AG09319 (cell line): ENCODE measurements around the gene SCAMP2.
"Not testable (repeated sequence)": the region's sequence is repeated elsewhere in the genome, so short reads cannot be mapped to it uniquely, and the experiment has no call there.

ENCODE experiments used
- DNase-seq: peaks from one replicate; pipeline ENCODE4 v3.0.0-alpha.2; 2010; ENCODE audit warnings: low read depth; ENCODE audit errors: extremely low read depth
- TF ChIP-seq, protein P1 (sequence below): IDR thresholded peaks from 2 replicates; pipeline ENCODE4 v1.5.1; 2011; ENCODE audit warnings: low read depth, mild to moderate bottlenecking, inconsistent platforms, low read length, moderate library complexity

Gene SCAMP2

DNA sequence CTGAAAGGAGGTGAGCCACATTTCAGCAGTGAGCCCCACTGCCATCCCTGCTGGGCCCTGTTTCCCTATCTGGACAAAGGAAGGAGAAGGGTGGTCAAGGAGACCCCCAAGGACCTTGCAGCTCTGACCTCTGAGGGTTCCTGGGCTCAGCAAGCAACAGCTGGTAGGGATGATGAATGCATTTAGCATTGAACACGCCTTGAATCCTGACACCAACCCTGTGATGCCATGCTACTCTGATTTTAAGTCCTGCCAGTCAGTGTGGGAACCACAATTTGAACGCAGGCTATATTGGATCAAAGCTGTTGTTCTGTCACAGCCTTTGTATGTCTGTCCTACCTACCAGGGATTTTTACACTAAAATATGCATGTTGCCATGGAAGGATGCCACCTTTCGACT, 23.2 kb upstream of the SCAMP2 start:
- DNase-seq: no peak
- TF ChIP-seq, protein P1, sequence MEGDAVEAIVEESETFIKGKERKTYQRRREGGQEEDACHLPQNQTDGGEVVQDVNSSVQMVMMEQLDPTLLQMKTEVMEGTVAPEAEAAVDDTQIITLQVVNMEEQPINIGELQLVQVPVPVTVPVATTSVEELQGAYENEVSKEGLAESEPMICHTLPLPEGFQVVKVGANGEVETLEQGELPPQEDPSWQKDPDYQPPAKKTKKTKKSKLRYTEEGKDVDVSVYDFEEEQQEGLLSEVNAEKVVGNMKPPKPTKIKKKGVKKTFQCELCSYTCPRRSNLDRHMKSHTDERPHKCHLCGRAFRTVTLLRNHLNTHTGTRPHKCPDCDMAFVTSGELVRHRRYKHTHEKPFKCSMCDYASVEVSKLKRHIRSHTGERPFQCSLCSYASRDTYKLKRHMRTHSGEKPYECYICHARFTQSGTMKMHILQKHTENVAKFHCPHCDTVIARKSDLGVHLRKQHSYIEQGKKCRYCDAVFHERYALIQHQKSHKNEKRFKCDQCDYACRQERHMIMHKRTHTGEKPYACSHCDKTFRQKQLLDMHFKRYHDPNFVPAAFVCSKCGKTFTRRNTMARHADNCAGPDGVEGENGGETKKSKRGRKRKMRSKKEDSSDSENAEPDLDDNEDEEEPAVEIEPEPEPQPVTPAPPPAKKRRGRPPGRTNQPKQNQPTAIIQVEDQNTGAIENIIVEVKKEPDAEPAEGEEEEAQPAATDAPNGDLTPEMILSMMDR: no peak

DNA sequence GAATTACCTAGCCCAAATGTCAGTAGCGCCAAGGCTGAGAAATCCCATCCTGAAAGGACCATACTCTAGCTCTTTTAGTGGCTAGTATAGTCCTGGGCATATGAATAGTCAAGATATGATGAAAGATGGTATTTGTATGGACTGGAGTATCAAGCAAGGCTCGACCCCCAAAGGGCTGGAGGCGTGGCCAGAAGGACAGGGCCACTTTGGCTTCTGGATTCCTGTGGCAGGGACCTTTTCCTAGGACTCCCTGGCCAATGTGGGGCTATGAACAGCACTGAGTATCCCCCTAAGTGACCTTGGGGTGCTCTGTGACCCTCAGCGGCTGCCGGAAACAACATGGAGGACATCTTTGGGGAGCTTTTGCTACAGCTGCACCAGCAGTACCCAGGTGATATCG, 22.7 kb upstream of the SCAMP2 start:
- no peak for DNase-seq
- TF ChIP-seq, protein P1: no peak

DNA sequence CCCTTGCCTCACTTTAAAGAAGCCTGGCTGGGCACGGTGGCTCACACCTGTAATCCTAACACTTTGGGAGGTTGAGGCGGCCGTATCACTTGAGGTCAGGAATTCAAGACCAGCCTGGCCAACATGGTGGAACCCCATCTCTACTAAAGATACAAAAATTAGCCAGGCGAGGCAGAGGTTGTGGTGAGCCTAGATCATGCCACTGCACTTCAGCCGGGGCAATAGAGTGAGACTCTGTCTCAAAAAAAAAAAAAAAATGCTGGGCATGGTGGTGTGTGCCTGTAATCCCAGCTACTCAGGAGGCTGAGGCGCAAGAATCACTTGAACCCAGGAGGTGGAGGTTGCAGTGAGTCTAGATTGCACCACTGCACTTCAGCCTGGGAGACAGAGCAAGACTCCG, 21.2 kb upstream of the SCAMP2 start:
- DNase-seq: not testable (repeated sequence)

DNA sequence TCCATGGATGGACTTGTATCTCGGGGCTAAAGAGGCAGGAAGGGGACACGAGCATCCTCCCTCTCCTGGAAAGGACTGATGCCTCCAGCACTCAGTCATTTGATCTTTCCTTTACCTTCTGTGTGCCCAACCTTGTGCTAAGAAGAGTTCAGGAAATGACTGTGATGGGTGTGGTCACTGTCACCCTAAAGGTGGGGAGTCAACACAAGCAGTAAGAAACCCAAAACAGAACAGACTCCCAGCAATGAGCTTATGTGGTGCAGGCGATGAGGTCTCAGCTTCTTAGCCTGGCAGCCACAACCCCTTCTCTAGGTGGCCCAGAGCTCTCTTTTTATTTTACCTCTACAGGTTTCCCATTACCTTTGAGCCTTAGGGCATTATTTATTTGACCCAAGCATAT, 20.5 kb upstream of the SCAMP2 start:
- TF ChIP-seq, protein P1: no peak
- DNase-seq: no peak

DNA sequence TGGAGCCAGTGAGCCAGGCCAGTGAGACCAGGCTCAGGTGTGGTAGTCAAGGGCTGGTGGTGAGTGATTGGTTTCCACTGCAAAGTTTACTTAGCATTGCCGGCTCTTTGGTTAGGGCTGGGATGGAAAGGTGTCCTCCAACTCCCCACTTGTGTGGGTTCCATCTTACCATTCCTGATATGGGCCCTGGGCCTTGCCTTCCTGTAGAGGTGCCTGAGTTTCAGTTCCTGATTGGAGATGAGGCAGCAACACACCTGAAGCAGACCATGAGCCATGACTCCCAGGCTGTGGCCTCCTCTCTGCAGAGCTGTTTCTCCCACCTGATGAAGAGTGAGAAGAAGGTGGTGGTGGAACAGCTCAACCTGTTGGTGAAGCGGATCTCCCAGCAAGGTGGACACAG, 19.8 kb upstream of the SCAMP2 start:
- TF ChIP-seq, protein P1: no peak
- DNase-seq: no peak

DNA sequence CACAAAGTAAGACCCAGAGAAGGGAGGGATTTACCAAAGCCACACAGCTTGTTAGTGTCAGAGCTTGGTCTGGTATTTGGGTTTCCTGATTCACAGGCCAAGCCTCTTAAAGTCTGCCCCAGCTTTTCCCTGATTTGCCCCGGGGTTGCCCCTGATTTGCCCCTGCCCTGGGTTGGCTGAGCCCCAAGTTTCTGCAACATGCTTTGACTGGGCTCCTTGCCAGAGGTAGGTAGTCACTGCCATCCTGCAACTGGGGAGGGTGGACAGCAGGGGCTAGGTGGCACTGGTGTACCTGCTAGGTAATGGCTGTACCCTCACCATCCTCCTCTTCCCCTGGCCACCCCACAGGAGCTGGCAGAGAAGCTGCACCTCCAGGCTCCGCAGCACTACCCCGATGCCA, 19.1 kb upstream of the SCAMP2 start:
- DNase-seq: no peak
- TF ChIP-seq, protein P1: no peak

DNA sequence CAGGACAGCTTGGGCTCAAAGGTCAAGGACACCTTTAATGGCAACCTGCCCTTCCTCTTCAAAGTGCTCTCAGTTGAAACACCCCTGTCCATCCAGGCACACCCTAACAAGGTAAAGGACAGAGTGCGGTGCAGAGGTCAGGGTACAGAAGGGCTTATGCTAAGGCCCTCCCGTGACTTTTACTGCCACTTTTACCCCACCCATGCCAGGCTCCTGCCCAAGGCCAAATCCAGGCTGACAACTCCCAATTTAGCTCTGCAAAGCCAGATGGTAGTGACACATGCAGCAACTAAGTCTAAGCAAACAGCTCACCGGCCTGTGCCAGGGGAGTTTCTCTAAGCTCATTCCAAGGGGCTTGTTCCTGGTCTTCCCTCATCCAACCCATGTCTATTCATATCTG, 18.3 kb upstream of the SCAMP2 start:
- DNase-seq: no peak

DNA sequence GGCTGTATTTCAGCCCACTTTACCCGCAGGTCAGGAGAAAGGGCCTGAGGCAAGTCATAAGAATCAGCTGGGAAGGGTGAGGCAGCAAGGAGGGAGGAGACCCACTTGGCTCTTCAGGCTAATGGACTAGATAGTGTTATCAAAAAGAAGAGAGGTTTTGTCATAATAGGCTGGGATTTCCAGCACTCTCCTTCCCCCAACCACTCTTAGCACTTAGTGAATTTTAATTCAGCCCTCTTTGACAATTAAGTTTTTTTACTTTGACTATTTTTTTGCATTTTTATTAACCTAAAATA, 17.4 kb upstream of the SCAMP2 start:
- DNase-seq: no peak
- TF ChIP-seq, protein P1: no peak

More for the DNA sequence above, 18.3 kb upstream of the SCAMP2 start:
- TF ChIP-seq, protein P1: no peak
